ENCODE results near the gene PXMP4.

PXMP4 gene

GRCh38 chr20:33719989-33720709 is at the start of gene PXMP4 (continued):
- peak; percentile 74 for TF ChIP-seq ZNF518A (tag by site-specific recombination; conservative IDR thresholded peaks at IDR 0.05; ENCODE audit: low read depth)
- TF ChIP-seq, protein P1, sequence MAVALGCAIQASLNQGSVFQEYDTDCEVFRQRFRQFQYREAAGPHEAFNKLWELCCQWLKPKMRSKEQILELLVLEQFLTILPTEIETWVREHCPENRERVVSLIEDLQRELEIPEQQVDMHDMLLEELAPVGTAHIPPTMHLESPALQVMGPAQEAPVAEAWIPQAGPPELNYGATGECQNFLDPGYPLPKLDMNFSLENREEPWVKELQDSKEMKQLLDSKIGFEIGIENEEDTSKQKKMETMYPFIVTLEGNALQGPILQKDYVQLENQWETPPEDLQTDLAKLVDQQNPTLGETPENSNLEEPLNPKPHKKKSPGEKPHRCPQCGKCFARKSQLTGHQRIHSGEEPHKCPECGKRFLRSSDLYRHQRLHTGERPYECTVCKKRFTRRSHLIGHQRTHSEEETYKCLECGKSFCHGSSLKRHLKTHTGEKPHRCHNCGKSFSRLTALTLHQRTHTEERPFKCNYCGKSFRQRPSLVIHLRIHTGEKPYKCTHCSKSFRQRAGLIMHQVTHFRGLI (tag by site-specific recombination; IDR thresholded peaks at IDR 0.05) = peak; percentile 58
- TF ChIP-seq ZEB2 (tag by site-specific recombination; IDR thresholded peaks at IDR 0.05) = peak; percentile 71
- no peak for TF ChIP-seq ZSCAN16 (tag by site-specific recombination; IDR thresholded peaks at IDR 0.05)
- TF ChIP-seq ZNF324 (tag by site-specific recombination; IDR thresholded peaks at IDR 0.05) = no peak
- no peak for TF ChIP-seq ATF2 (tag by site-specific recombination; IDR thresholded peaks at IDR 0.05; ENCODE audit: low read depth)
- TF ChIP-seq PRDM1 (tag by site-specific recombination; IDR thresholded peaks at IDR 0.05) = no peak
- TF ChIP-seq PBX3 (CRISPR knock-in tag; IDR thresholded peaks at IDR 0.05) = peak; percentile 92; the same call in 1 of the 2 replicates
- TF ChIP-seq, protein P2, sequence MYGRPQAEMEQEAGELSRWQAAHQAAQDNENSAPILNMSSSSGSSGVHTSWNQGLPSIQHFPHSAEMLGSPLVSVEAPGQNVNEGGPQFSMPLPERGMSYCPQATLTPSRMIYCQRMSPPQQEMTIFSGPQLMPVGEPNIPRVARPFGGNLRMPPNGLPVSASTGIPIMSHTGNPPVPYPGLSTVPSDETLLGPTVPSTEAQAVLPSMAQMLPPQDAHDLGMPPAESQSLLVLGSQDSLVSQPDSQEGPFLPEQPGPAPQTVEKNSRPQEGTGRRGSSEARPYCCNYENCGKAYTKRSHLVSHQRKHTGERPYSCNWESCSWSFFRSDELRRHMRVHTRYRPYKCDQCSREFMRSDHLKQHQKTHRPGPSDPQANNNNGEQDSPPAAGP (tag by site-specific recombination; IDR thresholded peaks at IDR 0.05) = 0 out of 2 replicates have a peak, but pooled peaks have one; percentile 17
- TF ChIP-seq ZNF426 (tag by site-specific recombination; IDR thresholded peaks at IDR 0.05) = no peak
- TF ChIP-seq ZBTB6 (tag by site-specific recombination; IDR thresholded peaks at IDR 0.05) = no peak
- no peak for TF ChIP-seq ZNF37A (tag by site-specific recombination; IDR thresholded peaks at IDR 0.05)
- TF ChIP-seq YY1 (tag by site-specific recombination; IDR thresholded peaks at IDR 0.05) = peak; percentile 26; the same call in 1 of the 2 replicates
- no peak for TF ChIP-seq ZNF629 (tag by site-specific recombination; IDR thresholded peaks at IDR 0.05)
- TF ChIP-seq ZSCAN30 (tag by site-specific recombination; IDR thresholded peaks at IDR 0.05) = no peak
- TF ChIP-seq IKZF3 (tag by site-specific recombination; IDR thresholded peaks at IDR 0.05) = no peak
- no peak for TF ChIP-seq ZNF677 (tag by site-specific recombination; IDR thresholded peaks at IDR 0.05)
- TF ChIP-seq ZNF76 (tag by site-specific recombination; IDR thresholded peaks at IDR 0.05; ENCODE audit: borderline replicate concordance, low read depth) = peak; percentile 40; the same call in 1 of the 2 replicates
- no peak for TF ChIP-seq ZNF391 (tag by site-specific recombination; IDR thresholded peaks at IDR 0.05; ENCODE audit: borderline replicate concordance, low read depth)
- TF ChIP-seq ZNF704 (tag by site-specific recombination; IDR thresholded peaks at IDR 0.05) = no peak

Data from HEK293 (cell line).